Measurements from ENCODE around the gene RAB27B. TPM values are rescaled to one million over a fixed set of nuclear protein-coding genes. Genes with fewer than 3 reads are reported as not detected.
A peak's percentile ranks its signal among the peaks of the same experiment; 100 is the strongest.
"Not testable (repeated sequence)": the region's sequence is repeated elsewhere in the genome, so short reads cannot be mapped to it uniquely, and the experiment has no call there.

Gene RAB27B
- total RNA-seq, 2 experiments from 2014 or later: 5.0 to 5.2 TPM

GRCh38 chr18:54802686-54803395, 25.4 kb upstream of the RAB27B start:
- Mint-ChIP-seq H3K36me3 (ENCODE audit: low read depth) (no peaks in the 10 kb centered on the region), H3K4me1 (peaks cover 21% of the 10 kb centered on the region), H3K4me3 (no peak overlapping the region), H3K9me3 (no peaks in the 10 kb centered on the region), H3K27me3 (peaks cover 5% of the 10 kb centered on the region), H3K27ac (no peak overlapping the region)
- ChIA-PET POLR2A (no interaction called here), CTCF (no interaction called here)
- DNase-seq: no peak

GRCh38 chr18:54805571-54806334, 22.5 kb upstream of the RAB27B start:
- Mint-ChIP-seq H3K4me1 (peaks cover 21% of the 10 kb centered on the region), H3K4me3 (peak overlapping the region; percentile 5), H3K27ac (peak overlapping the region; percentile 22), H3K27me3 (peaks cover 5% of the 10 kb centered on the region), H3K36me3 (ENCODE audit: low read depth) (no peaks in the 10 kb centered on the region), H3K9me3 (no peaks in the 10 kb centered on the region)
- peak; percentile 21 for DNase-seq
- ChIA-PET CTCF (no interaction called here), POLR2A (interaction anchor here (1.0 to 1.5 kb wide), 2 partner anchors 23 to 87 kb away, joined by 3 to 4 read pairs; partner anchors contain the start of gene RAB27B)

- peaks cover 21% of the 10 kb centered on the region for H3K4me1 Mint-ChIP-seq
- ChIA-PET POLR2A (interaction anchor here (1.5 kb wide), 1 partner anchor 22 kb away, joined by 4 read pairs; the partner anchor contains the start of gene RAB27B), CTCF (no interaction called here)
- no peak for DNase-seq
- H3K27ac Mint-ChIP-seq: no peak overlapping the region
- H3K4me3 Mint-ChIP-seq: no peak overlapping the region
- no peaks in the 10 kb centered on the region for H3K36me3 Mint-ChIP-seq (ENCODE audit: low read depth)
- peaks cover 5% of the 10 kb centered on the region for H3K27me3 Mint-ChIP-seq
- no peaks in the 10 kb centered on the region for H3K9me3 Mint-ChIP-seq
Measured at GRCh38 chr18:54806526-54806925, 21.8 kb upstream of the RAB27B start.

GRCh38 chr18:54807303-54807702, 21.0 kb upstream of the RAB27B start:
- Mint-ChIP-seq H3K9me3 (no peaks in the 10 kb centered on the region), H3K4me3 (no peak overlapping the region), H3K4me1 (peaks cover 25% of the 10 kb centered on the region), H3K27ac (no peak overlapping the region), H3K36me3 (ENCODE audit: low read depth) (no peaks in the 10 kb centered on the region), H3K27me3 (peaks cover 5% of the 10 kb centered on the region)
- DNase-seq: no peak
- ChIA-PET POLR2A (interaction anchor here (1.5 kb wide), 1 partner anchor 21 kb away, joined by 4 read pairs; the partner anchor contains the start of gene RAB27B), CTCF (no interaction called here)

- DNase-seq; H3K4me3 Mint-ChIP-seq; H3K36me3 Mint-ChIP-seq (ENCODE audit: low read depth); POLR2A ChIA-PET; CTCF ChIA-PET; H3K27ac Mint-ChIP-seq; H3K9me3 Mint-ChIP-seq: not testable (repeated sequence)
- peaks cover 26% of the 10 kb centered on the region for H3K4me1 Mint-ChIP-seq
- peaks cover 12% of the 10 kb centered on the region for H3K27me3 Mint-ChIP-seq
Measured at GRCh38 chr18:54810662-54811061, 17.6 kb upstream of the RAB27B start.

- Mint-ChIP-seq H3K9me3 (no peaks in the 10 kb centered on the region), H3K27me3 (peaks cover 19% of the 10 kb centered on the region), H3K4me3 (no peak overlapping the region), H3K27ac (no peak overlapping the region), H3K4me1 (peaks cover 16% of the 10 kb centered on the region), H3K36me3 (ENCODE audit: low read depth) (no peaks in the 10 kb centered on the region)
- CTCF ChIA-PET: no interaction called here
- POLR2A ChIA-PET: no interaction called here
- DNase-seq: peak; percentile 51
Measured at GRCh38 chr18:54812885-54813284, 15.4 kb upstream of the RAB27B start.

- H3K36me3 Mint-ChIP-seq (ENCODE audit: low read depth): no peaks in the 10 kb centered on the region
- CTCF ChIA-PET: no interaction called here
- no peak overlapping the region for H3K4me3 Mint-ChIP-seq
- no peak overlapping the region for H3K27ac Mint-ChIP-seq
- POLR2A ChIA-PET: no interaction called here
- H3K27me3 Mint-ChIP-seq: peaks cover 21% of the 10 kb centered on the region
- no peak for DNase-seq
- H3K9me3 Mint-ChIP-seq: no peaks in the 10 kb centered on the region
- peaks cover 16% of the 10 kb centered on the region for H3K4me1 Mint-ChIP-seq
Measured at GRCh38 chr18:54813305-54813704, 15.0 kb upstream of the RAB27B start.

GRCh38 chr18:54813977-54814565, 14.2 kb upstream of the RAB27B start:
- CTCF ChIA-PET: no interaction called here
- Mint-ChIP-seq H3K27me3 (peaks cover 23% of the 10 kb centered on the region), H3K36me3 (ENCODE audit: low read depth) (no peaks in the 10 kb centered on the region), H3K4me1 (peaks cover 16% of the 10 kb centered on the region), H3K4me3 (no peak overlapping the region), H3K27ac (no peak overlapping the region), H3K9me3 (no peaks in the 10 kb centered on the region)
- POLR2A ChIA-PET: no interaction called here
- no peak for DNase-seq

GRCh38 chr18:54815086-54815485, 13.2 kb upstream of the RAB27B start:
- DNase-seq: no peak
- H3K27ac Mint-ChIP-seq: no peak overlapping the region
- CTCF ChIA-PET: no interaction called here
- POLR2A ChIA-PET: no interaction called here
- no peaks in the 10 kb centered on the region for H3K9me3 Mint-ChIP-seq
- H3K36me3 Mint-ChIP-seq (ENCODE audit: low read depth): no peaks in the 10 kb centered on the region
- H3K27me3 Mint-ChIP-seq: peaks cover 23% of the 10 kb centered on the region
- H3K4me1 Mint-ChIP-seq: peaks cover 16% of the 10 kb centered on the region
- H3K4me3 Mint-ChIP-seq: no peak overlapping the region

GRCh38 chr18:54820785-54821275, 7.4 kb upstream of the RAB27B start:
- peaks cover 11% of the 10 kb centered on the region for H3K27me3 Mint-ChIP-seq
- DNase-seq; CTCF ChIA-PET; POLR2A ChIA-PET; H3K4me3 Mint-ChIP-seq; H3K36me3 Mint-ChIP-seq (ENCODE audit: low read depth); H3K4me1 Mint-ChIP-seq; H3K9me3 Mint-ChIP-seq; H3K27ac Mint-ChIP-seq: not testable (repeated sequence)

- Mint-ChIP-seq H3K9me3 (no peaks in the 10 kb centered on the region), H3K4me3 (no peak overlapping the region), H3K36me3 (ENCODE audit: low read depth) (no peaks in the 10 kb centered on the region), H3K27ac (no peak overlapping the region), H3K4me1 (peaks cover 6% of the 10 kb centered on the region), H3K27me3 (peaks cover 3% of the 10 kb centered on the region)
- no peak for DNase-seq
- ChIA-PET CTCF (no interaction called here), POLR2A (no interaction called here)
Measured at GRCh38 chr18:54822872-54823845, 5.1 kb upstream of the RAB27B start.

- Mint-ChIP-seq H3K4me3 (no peak overlapping the region), H3K36me3 (ENCODE audit: low read depth) (no peaks in the 10 kb centered on the region), H3K27ac (no peak overlapping the region), H3K4me1 (peaks cover 15% of the 10 kb centered on the region), H3K9me3 (no peaks in the 10 kb centered on the region), H3K27me3 (no peaks in the 10 kb centered on the region)
- ChIA-PET CTCF (no interaction called here), POLR2A (no interaction called here)
- DNase-seq: no peak
Measured at GRCh38 chr18:54824761-54825160, 3.5 kb upstream of the RAB27B start.
